Heart left ventricle (tissue), 13 donors: Measurements from ENCODE around the gene CCDC197.

Experiments
- POLR2A ChIP-seq, 2 donors: fragments of 450-650 bp; IDR thresholded peaks; one replicate each; pipeline ENCODE4 v1.6.1; 2017; ENCODE audit warnings: antibody characterized with exemption in 2 of 2, mild to moderate bottlenecking in 2 of 2, moderate library complexity in 2 of 2
- TF ChIP-seq, protein P1 (sequence below), 12 donors: fragments of 200-600 bp; sonication (generic) in 4 of 12; IDR thresholded peaks; one replicate each; pipeline versions ENCODE4 v1.5.0 to v1.8.0; 2018 to 2022; ENCODE audit warnings: antibody characterized with exemption in 12 of 12, mild to moderate bottlenecking in 5 of 12
- donor health status: ischemic (EF 13 %, LVEDD 7.1; RV severe dilation, severe dysfunction).
- donor health status: DM: no; HTN: yes; CAD: no.
- donor health status: DM: no; HTN: no; CAD: no.
- donor health status: ischemic (EF 25% LVEDD 6.9; RV normal size, moderate dysfunction).
- donor health status: ischemic (EF 25% LVEDD 5.7; RV mildly dilated, moderate dysfunction).
- donor health status: ischemic (EF 35%, LVEDD 5.7; RV mildly dilated, moderate dysfunction).
- donor health status: nonischemic (EF 11% LVEDD 7.7; RV severe dilation, severe dysfunction).
- donor health status: DM: yes; HTN: yes; CAD: no.
- donor health status: PGD.
- donor health status: ischemic (EF 29% LVEDD 5.4; RV normal size, mild dysfunction).
- donor health status: nonischemic (EF 23%, LVEDD 6.1; RV moderate dilation, normal function).

DNA sequence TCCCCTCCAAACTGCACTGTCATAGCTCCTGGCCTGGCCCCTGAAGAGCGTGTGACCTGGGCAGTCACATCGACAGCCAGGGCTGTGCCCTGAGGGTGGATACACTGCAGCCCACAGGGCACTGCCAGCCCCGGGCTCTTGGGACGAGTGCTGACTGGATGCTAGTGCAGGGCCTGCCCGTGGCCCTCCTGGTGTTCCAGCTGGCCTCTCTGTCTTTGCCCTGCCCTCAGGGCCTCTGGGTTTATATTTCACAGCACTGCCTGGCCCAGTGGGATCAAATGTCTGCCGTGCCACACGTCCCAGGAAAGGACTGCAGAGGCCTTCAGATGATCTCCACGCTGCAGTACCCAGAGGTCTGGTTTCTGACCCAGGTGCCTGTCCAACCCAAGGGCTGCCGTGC lies 10.1 kb upstream of the CCDC197 start:
- TF ChIP-seq, protein P1, sequence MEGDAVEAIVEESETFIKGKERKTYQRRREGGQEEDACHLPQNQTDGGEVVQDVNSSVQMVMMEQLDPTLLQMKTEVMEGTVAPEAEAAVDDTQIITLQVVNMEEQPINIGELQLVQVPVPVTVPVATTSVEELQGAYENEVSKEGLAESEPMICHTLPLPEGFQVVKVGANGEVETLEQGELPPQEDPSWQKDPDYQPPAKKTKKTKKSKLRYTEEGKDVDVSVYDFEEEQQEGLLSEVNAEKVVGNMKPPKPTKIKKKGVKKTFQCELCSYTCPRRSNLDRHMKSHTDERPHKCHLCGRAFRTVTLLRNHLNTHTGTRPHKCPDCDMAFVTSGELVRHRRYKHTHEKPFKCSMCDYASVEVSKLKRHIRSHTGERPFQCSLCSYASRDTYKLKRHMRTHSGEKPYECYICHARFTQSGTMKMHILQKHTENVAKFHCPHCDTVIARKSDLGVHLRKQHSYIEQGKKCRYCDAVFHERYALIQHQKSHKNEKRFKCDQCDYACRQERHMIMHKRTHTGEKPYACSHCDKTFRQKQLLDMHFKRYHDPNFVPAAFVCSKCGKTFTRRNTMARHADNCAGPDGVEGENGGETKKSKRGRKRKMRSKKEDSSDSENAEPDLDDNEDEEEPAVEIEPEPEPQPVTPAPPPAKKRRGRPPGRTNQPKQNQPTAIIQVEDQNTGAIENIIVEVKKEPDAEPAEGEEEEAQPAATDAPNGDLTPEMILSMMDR (IDR thresholded peaks at IDR 0.05), result no peak
- TF ChIP-seq POLR2A (IDR thresholded peaks at IDR 0.05), result peak in 1 of 2 donors; percentile 49
